Stimulated activated naive B cell treated with anti-CD40 and anti-IgM and Interleukin-4, amounts not matched to agents 10 μg/mL and 1 μg/mL and 100 μg/mL, for 72 hours (primary cell): Measurements from ENCODE around the gene SHROOM3.

ENCODE experiments used
- ATAC-seq, 2 donors: fragments of 150-1000 bp; cut with Tn5 transposase; replicated peaks; 2 replicates each; pipeline ENCODE4 v1.10.0; 2021; ENCODE audit warnings: moderate library complexity in 1 of 2
- DNase-seq: peaks from one replicate; pipeline ENCODE4 v3.0.0; 2021
- H3K27ac Mint-ChIP-seq: one replicate; pipeline ENCODE4 v1.8.0; 2022; ENCODE audit warnings: mild to moderate bottlenecking, mixed read lengths
- H3K27me3 Mint-ChIP-seq, 2 donors: one replicate each; pipeline ENCODE4 v1.8.0; 2022; ENCODE audit warnings: mixed read lengths in 2 of 2
- H3K36me3 Mint-ChIP-seq, 2 donors: one replicate each; pipeline ENCODE4 v1.8.0; 2022; ENCODE audit warnings: mixed read lengths in 2 of 2, mild to moderate bottlenecking in 1 of 2
- H3K4me1 Mint-ChIP-seq, 2 donors: one replicate each; pipeline ENCODE4 v1.8.0; 2022; ENCODE audit warnings: mixed read lengths in 2 of 2, mild to moderate bottlenecking in 1 of 2
- H3K4me3 Mint-ChIP-seq, 2 donors: one replicate each; pipeline ENCODE4 v1.8.0; 2022; ENCODE audit warnings: mild to moderate bottlenecking in 2 of 2, mixed read lengths in 2 of 2, moderate library complexity in 1 of 2
- H3K9me3 Mint-ChIP-seq, 2 donors: one replicate each; pipeline ENCODE4 v1.8.0; 2022; ENCODE audit warnings: mixed read lengths in 2 of 2, mild to moderate bottlenecking in 1 of 2

Gene SHROOM3

GRCh38 chr4:76762137-76763130 lies 327.4 kb downstream of the SHROOM3 start:
- Mint-ChIP-seq H3K4me1 (no peaks in the 10 kb centered on the region), H3K27ac (no peak overlapping the region), H3K27me3 (peaks cover 5% of the 10 kb centered on the region in 2 donors), H3K4me3 (no peak overlapping the region), H3K36me3 (no peaks in the 10 kb centered on the region), H3K9me3 (no peaks in the 10 kb centered on the region)
- ATAC-seq (no peak), DNase-seq (no peak)

GRCh38 chr4:76764251-76764650 lies 329.2 kb downstream of the SHROOM3 start:
- Mint-ChIP-seq H3K4me1 (no peaks in the 10 kb centered on the region), H3K27me3 (peaks cover 5% of the 10 kb centered on the region in 2 donors), H3K9me3 (no peaks in the 10 kb centered on the region), H3K36me3 (no peaks in the 10 kb centered on the region), H3K4me3 (no peak overlapping the region), H3K27ac (no peak overlapping the region)
- DNase-seq (no peak), ATAC-seq (no peak)

GRCh38 chr4:76765473-76766183 lies 330.6 kb downstream of the SHROOM3 start:
- DNase-seq, result no peak
- Mint-ChIP-seq H3K9me3 (no peaks in the 10 kb centered on the region), H3K4me3 (no peak overlapping the region), H3K27ac (no peak overlapping the region), H3K36me3 (no peaks in the 10 kb centered on the region), H3K27me3 (peaks cover 5 to 10% of the 10 kb centered on the region in 2 donors), H3K4me1 (no peaks in the 10 kb centered on the region)
- ATAC-seq, result no peak

- H3K9me3 Mint-ChIP-seq, result peaks cover 0 to 3% of the 10 kb centered on the region in 2 donors
- no peak overlapping the region for H3K27ac Mint-ChIP-seq
- no peak for DNase-seq
- no peak overlapping the region for H3K4me3 Mint-ChIP-seq
- H3K36me3 Mint-ChIP-seq, result no peaks in the 10 kb centered on the region
- H3K4me1 Mint-ChIP-seq, result peaks cover 3 to 6% of the 10 kb centered on the region in 2 donors
- no peak for ATAC-seq
- H3K27me3 Mint-ChIP-seq, result peaks cover 5 to 12% of the 10 kb centered on the region in 2 donors
Measured at GRCh38 chr4:76767983-76768382, 333.0 kb downstream of the SHROOM3 start.

GRCh38 chr4:76772498-76773106 lies 337.6 kb downstream of the SHROOM3 start:
- no peaks in the 10 kb centered on the region for H3K36me3 Mint-ChIP-seq
- ATAC-seq (no peak), DNase-seq (no peak)
- peaks cover 0 to 3% of the 10 kb centered on the region in 2 donors for H3K9me3 Mint-ChIP-seq
- H3K27ac Mint-ChIP-seq, result no peak overlapping the region
- no peak overlapping the region for H3K4me3 Mint-ChIP-seq
- H3K4me1 Mint-ChIP-seq, result peaks cover 3 to 8% of the 10 kb centered on the region in 2 donors
- H3K27me3 Mint-ChIP-seq, result peaks cover 0 to 7% of the 10 kb centered on the region in 2 donors

GRCh38 chr4:76773766-76774165 lies 338.7 kb downstream of the SHROOM3 start:
- H3K4me3 Mint-ChIP-seq, result no peak overlapping the region
- no peak for ATAC-seq
- H3K4me1 Mint-ChIP-seq, result peaks cover 3 to 8% of the 10 kb centered on the region in 2 donors
- DNase-seq, result no peak
- H3K36me3 Mint-ChIP-seq, result no peaks in the 10 kb centered on the region
- H3K9me3 Mint-ChIP-seq, result peaks cover 0 to 3% of the 10 kb centered on the region in 2 donors
- H3K27me3 Mint-ChIP-seq, result peaks cover 0 to 7% of the 10 kb centered on the region in 2 donors
- H3K27ac Mint-ChIP-seq, result no peak overlapping the region

GRCh38 chr4:76779740-76780459 lies 344.9 kb downstream of the SHROOM3 start:
- DNase-seq, result no peak
- no peaks in the 10 kb centered on the region for H3K36me3 Mint-ChIP-seq
- H3K27me3 Mint-ChIP-seq, result no peaks in the 10 kb centered on the region

GRCh38 chr4:76780781-76781697 lies 346.0 kb downstream of the SHROOM3 start:
- DNase-seq (no peak), ATAC-seq (no peak)
- Mint-ChIP-seq H3K4me3 (no peak overlapping the region), H3K36me3 (no peaks in the 10 kb centered on the region), H3K4me1 (no peaks in the 10 kb centered on the region), H3K27ac (no peak overlapping the region), H3K9me3 (no peaks in the 10 kb centered on the region), H3K27me3 (peaks cover 0 to 3% of the 10 kb centered on the region in 2 donors)

More at GRCh38 chr4:76779740-76780459, 344.9 kb downstream of the SHROOM3 start:
- H3K4me3 Mint-ChIP-seq, result no peak overlapping the region
- H3K4me1 Mint-ChIP-seq, result no peaks in the 10 kb centered on the region
- H3K9me3 Mint-ChIP-seq, result no peaks in the 10 kb centered on the region
- no peak overlapping the region for H3K27ac Mint-ChIP-seq
- no peak for ATAC-seq

- no peaks in the 10 kb centered on the region for H3K4me1 Mint-ChIP-seq
- no peaks in the 10 kb centered on the region for H3K36me3 Mint-ChIP-seq
- H3K4me3 Mint-ChIP-seq, result no peak overlapping the region
- DNase-seq (no peak), ATAC-seq (no peak)
- no peak overlapping the region for H3K27ac Mint-ChIP-seq
- H3K9me3 Mint-ChIP-seq, result no peaks in the 10 kb centered on the region
- peaks cover 0 to 4% of the 10 kb centered on the region in 2 donors for H3K27me3 Mint-ChIP-seq
Measured at GRCh38 chr4:76781698-76782595, 346.9 kb downstream of the SHROOM3 start.

GRCh38 chr4:76782837-76783236 lies 347.8 kb downstream of the SHROOM3 start:
- Mint-ChIP-seq H3K4me3 (no peak overlapping the region), H3K9me3 (no peaks in the 10 kb centered on the region), H3K27ac (no peak overlapping the region), H3K4me1 (no peaks in the 10 kb centered on the region), H3K27me3 (peaks cover 0 to 4% of the 10 kb centered on the region in 2 donors), H3K36me3 (no peaks in the 10 kb centered on the region)
- no peak for ATAC-seq
- no peak for DNase-seq

- Mint-ChIP-seq H3K4me3 (no peak overlapping the region), H3K4me1 (no peaks in the 10 kb centered on the region), H3K36me3 (no peaks in the 10 kb centered on the region), H3K27me3 (peaks cover 0 to 4% of the 10 kb centered on the region in 2 donors), H3K27ac (no peak overlapping the region), H3K9me3 (no peaks in the 10 kb centered on the region)
- DNase-seq, result no peak
- peak in 1 of 2 donors; percentile 23 for ATAC-seq
Measured at GRCh38 chr4:76783836-76784235, 348.8 kb downstream of the SHROOM3 start.

- DNase-seq, result no peak
- H3K4me3 Mint-ChIP-seq, result no peak overlapping the region
- H3K36me3 Mint-ChIP-seq, result no peaks in the 10 kb centered on the region
- ATAC-seq, result peak in 1 of 2 donors; percentile 16
- peaks cover 0 to 4% of the 10 kb centered on the region in 2 donors for H3K27me3 Mint-ChIP-seq
- H3K4me1 Mint-ChIP-seq, result no peaks in the 10 kb centered on the region
- no peak overlapping the region for H3K27ac Mint-ChIP-seq
- H3K9me3 Mint-ChIP-seq, result peaks cover 0 to 2% of the 10 kb centered on the region in 2 donors
Measured at GRCh38 chr4:76784237-76784636, 349.2 kb downstream of the SHROOM3 start.
